GM21825 (cell line): ENCODE results near the gene TPRG1L.

ENCODE experiments used
- ATAC-seq: cut with Tn5 transposase; IDR thresholded peaks from one replicate; pipeline ENCODE4 v1.9.1; 2021; ENCODE audit warnings: mild to moderate bottlenecking, moderate library complexity; ENCODE audit not compliant: unreplicated experiment

The TPRG1L gene

DNA sequence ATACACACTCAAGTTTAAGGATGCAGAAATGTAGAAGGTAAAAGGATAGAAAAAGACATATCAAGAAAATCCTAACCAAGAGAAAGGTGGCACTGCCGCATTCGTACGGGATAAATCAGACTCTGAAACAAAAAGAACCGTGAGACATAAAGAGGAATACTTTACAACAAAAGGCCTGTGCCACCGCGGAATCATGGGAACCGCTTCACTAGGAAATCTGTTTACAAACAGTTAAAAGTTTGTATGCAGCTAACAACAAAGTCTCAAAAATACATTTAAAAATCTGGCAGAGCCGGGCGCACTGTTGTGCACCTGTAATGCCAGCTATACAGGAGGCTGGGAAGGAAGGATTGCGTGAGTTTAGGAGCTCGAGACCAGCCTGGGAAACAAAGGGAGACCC lies 17.0 kb downstream of the TPRG1L start:
- no peak for ATAC-seq

DNA sequence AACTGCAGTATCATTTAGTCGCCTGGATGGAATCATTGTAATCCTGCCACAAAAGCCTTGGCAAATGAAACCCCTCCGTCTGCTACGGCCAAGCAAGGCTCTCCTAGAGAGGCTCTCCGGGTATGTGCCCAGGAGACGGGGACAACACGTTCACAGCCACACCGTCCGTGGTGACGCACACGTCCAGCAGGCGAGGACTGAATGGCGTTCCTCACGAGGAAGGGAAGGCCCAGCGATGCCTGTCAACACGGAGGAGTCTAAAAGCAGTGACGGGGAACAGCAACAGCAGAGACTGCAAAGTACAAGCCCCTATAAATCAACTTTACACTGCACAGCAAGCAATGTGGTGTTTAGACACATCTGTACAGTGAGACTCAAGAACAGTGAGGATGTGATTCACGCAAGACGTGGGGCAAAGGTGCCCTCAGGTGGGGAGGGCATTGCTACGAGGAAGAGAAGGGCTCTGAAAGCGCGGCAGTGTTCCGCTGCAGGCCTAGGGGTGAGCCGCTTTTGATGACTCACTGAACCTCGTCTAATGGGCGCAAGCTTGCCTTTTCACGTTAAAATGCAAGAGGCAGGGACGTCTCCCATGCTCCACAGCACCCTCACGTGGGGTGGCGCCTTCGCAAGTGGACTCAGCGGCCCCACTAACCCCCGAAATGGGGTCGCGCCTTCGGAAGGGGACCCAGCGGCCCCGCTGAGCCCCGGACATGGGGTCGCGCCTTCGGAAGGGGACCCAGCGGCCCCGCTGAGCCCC lies 18.3 kb downstream of the TPRG1L start:
- ATAC-seq, result no peak

- ATAC-seq, result no peak
Observed at GRCh38 chr1:3644273-3644672, 19.5 kb downstream of the TPRG1L start.

DNA sequence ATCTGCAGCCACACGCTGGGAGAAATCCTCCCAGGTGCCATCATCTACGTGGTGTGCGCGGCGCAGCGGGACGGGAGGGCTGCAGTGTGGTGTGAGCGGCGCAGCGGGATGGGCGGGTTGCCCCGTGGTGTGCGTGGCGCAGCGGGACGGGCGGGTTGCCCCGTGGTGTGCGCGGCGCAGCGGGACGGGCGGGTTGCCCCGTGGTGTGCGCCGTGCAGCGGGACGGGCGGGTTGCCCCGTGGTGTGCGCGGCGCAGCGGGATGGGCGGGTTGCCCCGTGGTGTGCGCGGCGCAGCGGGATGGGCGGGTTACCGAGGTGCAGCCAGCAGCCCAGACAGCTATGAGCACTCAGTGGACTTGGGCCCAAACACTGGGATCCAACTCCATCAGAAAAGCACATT lies 20.4 kb downstream of the TPRG1L start:
- ATAC-seq, result no peak

- ATAC-seq, result no peak
Observed at GRCh38 chr1:3645666-3646355, 21.0 kb downstream of the TPRG1L start.

DNA sequence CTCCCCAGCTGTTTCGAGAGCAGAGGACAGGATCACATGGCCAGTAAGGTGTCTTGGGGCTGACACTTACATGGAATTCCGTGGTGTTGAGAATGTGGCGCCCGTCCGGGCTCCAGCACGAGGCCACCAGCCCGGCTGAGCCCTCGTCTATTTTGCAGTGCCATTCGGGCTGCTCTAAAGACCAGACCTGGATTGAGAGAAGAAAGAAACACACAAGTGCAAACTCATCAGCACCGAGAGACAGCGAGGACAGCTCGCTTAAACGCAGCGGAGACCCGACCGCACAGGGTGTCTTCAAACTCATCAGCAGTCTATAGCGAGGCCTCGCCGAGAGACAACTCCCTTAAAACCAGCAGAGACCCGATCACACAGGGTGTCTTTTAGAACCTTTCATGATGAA lies 21.8 kb downstream of the TPRG1L start:
- no peak for ATAC-seq

DNA sequence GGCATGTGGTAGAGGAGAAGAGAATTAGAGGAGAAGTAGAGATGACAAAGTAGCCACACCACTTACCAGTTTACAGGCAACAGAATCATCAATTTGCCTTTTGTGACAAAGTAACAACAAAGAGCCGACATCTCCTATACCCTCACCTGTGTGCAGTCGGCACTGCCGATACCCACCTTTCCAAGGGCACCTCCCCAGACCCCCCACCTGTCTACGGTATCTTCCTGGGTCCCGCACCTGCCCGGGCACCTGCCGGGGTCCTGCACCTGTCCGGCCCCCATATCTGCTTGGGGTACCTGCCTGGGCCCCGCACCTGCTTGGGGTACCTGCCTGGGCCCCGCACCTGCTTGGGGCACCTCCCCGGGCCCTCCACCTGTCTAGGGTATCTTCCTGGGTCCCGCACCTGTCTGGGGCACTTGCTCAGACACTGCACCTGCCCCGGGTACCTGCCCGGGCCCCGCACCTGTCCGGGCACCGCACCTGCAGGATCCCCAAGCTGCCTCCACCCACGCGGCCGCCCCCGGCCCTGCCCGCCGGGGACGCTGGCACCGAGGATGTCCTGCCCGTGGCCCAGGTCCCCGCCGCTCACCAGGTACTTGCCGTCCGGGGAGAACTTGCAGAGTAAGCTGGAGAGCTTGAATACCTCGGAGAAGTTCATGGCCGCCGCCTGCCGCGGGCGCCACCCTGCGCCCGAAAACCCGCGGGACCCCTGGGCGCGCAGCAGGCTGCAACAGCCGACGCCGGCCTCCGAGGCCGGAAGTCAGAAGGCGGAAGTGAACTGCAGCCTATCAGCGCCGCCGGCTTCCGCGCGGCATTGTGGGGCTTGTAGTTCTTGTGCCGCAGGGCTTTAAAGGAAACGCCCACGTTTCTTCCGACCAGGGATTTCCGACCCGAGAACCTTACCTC lies 24.8 kb downstream of the TPRG1L start, which contains the start of gene WRAP73:
TSS of gene WRAP73 (minus strand) at position 762 of the 906 bp plus-strand sequence. CDS start at position 658, 104 bp downstream.
- peak; percentile 80 for ATAC-seq

GRCh38 chr1:3650248-3651025 lies 25.6 kb downstream of the TPRG1L start:
- no peak for ATAC-seq

GRCh38 chr1:3651026-3651929 lies 26.5 kb downstream of the TPRG1L start:
- ATAC-seq, result no peak

- no peak for ATAC-seq
Observed at GRCh38 chr1:3651930-3652547, 27.2 kb downstream of the TPRG1L start, which contains the start of gene TP73. Gene TP73, plus strand, starts transcription at chr1:3652516. Its CDS starts 29,850 bp downstream, at chr1:3682366.

GRCh38 chr1:3652548-3653285 lies 27.9 kb downstream of the TPRG1L start:
- ATAC-seq, result no peak

DNA sequence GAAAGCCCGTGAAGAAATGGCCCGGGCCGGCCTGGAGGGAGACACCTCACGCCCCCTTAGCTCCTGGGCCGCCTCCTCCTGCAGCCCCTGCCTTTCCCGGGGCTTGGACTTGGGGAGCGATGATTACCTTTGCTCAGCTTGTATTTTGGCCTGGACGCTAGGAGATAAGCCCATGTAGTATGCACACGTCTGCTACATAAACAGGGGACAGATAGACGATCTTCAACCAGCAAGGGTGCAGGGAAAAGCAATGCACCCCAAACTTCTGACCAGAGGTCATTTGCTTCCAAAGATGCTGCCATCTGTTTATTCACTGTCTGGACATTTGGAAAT lies 28.4 kb downstream of the TPRG1L start:
- ATAC-seq, result no peak

DNA sequence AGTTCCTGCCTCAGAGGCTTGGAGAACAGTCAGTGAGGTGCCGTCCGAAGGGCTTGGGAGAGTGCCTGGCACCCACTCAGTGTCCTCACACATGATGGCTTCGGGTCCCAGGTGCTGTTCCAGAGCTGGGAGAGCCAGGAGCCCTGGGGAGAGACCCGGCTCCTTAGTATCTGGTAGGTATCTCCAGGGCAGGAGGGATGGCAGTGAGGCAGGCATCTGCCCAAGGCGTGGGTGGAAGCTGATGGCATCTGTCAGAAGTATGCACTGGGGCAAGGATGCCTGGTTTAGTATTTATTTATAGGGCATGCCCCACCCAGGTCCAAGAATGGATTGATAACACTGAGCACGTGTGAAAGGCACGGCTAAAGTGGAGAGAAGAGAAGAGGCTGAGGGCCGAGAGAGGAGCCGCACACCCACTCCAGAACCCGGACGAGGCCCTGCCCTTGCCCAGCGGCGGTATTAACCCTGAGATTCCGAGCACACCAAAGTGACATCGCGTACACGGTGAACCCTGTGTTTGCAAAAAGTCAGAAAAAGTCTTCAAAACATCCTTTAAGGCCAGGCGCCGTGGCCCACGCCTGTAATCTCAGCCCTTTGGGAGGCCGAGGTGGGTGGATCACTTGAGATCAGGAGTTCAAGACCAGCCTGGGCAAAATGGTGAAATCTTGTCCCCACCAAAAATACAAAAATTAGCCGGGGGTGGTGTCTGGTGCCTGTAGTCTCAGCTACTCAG lies 29.9 kb downstream of the TPRG1L start:
- no peak for ATAC-seq

DNA sequence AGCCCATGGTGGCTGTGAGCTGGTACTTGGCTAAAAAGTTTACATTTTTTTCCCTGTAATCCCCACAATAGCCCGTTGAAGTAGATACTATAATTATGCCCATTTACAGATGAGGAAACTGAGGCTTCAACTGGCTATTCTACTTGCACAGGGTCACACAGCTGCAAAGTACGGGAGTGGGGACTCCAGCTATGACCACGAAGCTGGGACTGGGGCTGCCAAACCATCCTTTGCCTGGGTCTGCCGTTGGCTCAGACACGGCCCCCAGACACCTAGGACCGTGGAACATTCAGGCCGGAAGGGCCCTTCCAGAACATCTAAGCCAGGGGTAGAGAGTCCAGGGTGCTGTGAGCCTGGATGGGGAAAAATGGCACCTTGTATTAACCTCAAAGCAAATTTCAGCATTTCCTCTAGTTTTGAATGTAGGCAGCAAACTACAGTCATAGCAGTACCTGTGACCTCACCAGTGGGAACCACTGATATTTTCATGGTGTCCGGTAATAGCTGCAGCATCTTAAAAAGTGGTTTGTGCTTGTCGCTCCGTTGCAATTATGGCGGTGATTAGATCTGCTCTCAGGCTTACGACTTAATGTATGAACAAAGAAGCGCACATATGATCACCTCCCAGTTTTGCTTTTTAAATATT lies 31.8 kb downstream of the TPRG1L start:
- ATAC-seq, result no peak

DNA sequence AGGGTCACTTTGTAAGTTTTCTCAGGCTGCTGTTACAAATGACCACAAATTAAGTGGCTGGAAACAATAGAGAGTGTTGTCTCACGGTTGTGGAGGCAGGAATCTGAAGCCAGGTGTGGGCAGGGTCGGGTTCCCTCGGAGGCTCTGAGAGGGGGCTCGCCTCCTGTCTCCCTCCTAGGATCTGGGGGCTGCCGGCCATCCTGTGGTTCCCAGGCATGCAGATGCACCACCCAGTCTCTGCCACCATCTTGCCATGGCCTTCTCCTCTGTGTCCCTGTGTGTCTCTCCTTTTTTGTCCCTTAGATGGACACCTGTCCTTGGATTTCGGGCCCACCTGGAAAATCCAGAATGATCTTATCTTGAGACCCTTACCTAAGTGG lies 32.3 kb downstream of the TPRG1L start:
- ATAC-seq, result no peak

- no peak for ATAC-seq
Observed at GRCh38 chr1:3657578-3658230, 32.9 kb downstream of the TPRG1L start.

- no peak for ATAC-seq
Observed at GRCh38 chr1:3658231-3658615, 33.4 kb downstream of the TPRG1L start.
